Neuronal stem cell (in vitro differentiated cells): Measurements from ENCODE around the gene MDP1.

Experiments
- DNase-seq: peaks from one replicate; pipeline ENCODE4 v3.0.0-alpha.2; 2013; ENCODE audit warnings: low spot score
- H2AFZ ChIP-seq: one replicate; pipeline ENCODE4 v1.6.1; 2013; ENCODE audit warnings: mild to moderate bottlenecking, low read length, inconsistent platforms
- H2AK5ac ChIP-seq: 2 replicates; pipeline ENCODE4 v1.6.1; 2013; ENCODE audit warnings: low read depth, mild to moderate bottlenecking, inconsistent platforms, low read length, moderate library complexity, mixed read lengths
- H2BK120ac ChIP-seq: 2 replicates; pipeline ENCODE4 v1.6.1; 2013; ENCODE audit warnings: low read depth, mild to moderate bottlenecking, inconsistent platforms, low read length, moderate library complexity, mixed read lengths
- H2BK12ac ChIP-seq: one replicate; pipeline ENCODE4 v1.6.1; 2013; ENCODE audit warnings: low read length, inconsistent platforms
- H2BK15ac ChIP-seq: 2 replicates; pipeline ENCODE4 v1.6.1; 2013; ENCODE audit warnings: mild to moderate bottlenecking, low read length, inconsistent platforms, mixed read lengths
- H2BK5ac ChIP-seq: one replicate; pipeline ENCODE4 v1.6.1; 2013; ENCODE audit warnings: inconsistent platforms, mild to moderate bottlenecking, low read length, moderate library complexity
- H3K14ac ChIP-seq: one replicate; pipeline ENCODE4 v1.6.1; 2013; ENCODE audit warnings: low read length, inconsistent platforms
- H3K18ac ChIP-seq: 2 replicates; pipeline ENCODE4 v1.6.1; 2013; ENCODE audit warnings: low read length, inconsistent platforms
- H3K23ac ChIP-seq: 2 replicates; pipeline ENCODE4 v1.6.1; 2013; ENCODE audit warnings: low read depth, mild to moderate bottlenecking, mixed read lengths, low read length, inconsistent platforms; ENCODE audit not compliant: poor library complexity
- H3K27ac ChIP-seq: replicated peaks from 3 replicates; pipeline ENCODE4 v1.5.1; 2013; ENCODE audit warnings: low read length, inconsistent platforms
- H3K27me3 ChIP-seq, 3 experiments: 2 replicates each; pipeline ENCODE4 v1.6.1; 2013; ENCODE audit warnings: low read length in 3 of 3, mild to moderate bottlenecking in 2 of 3, inconsistent platforms in 1 of 3, low read depth in 1 of 3, mixed read lengths in 1 of 3, moderate library complexity in 1 of 3; ENCODE audit not compliant: control insufficient read depth in 3 of 3, insufficient read depth in 3 of 3
- H3K36me3 ChIP-seq, 2 donors: replicated peaks in 1 of 2; 2 replicates each; pipeline ENCODE4 v1.6.1; 2013; ENCODE audit warnings: low read length in 2 of 2; ENCODE audit not compliant: control insufficient read depth in 2 of 2, insufficient read depth in 2 of 2
- H3K4ac ChIP-seq: 2 replicates; pipeline ENCODE4 v1.6.1; 2013; ENCODE audit warnings: inconsistent platforms, mild to moderate bottlenecking, low read length, moderate library complexity
- H3K4me1 ChIP-seq, 2 donors: 1 replicate in 1 of 2; 2 replicates in 1 of 2; pipeline ENCODE4 v1.6.1; 2013; ENCODE audit warnings: low read length in 2 of 2, low read depth in 1 of 2; ENCODE audit not compliant: control insufficient read depth in 2 of 2, insufficient read depth in 1 of 2
- H3K4me2 ChIP-seq: one replicate; pipeline ENCODE4 v1.6.1; 2013; ENCODE audit warnings: mild to moderate bottlenecking, low read length, inconsistent platforms; ENCODE audit not compliant: insufficient read depth, poor library complexity, severe bottlenecking
- H3K4me3 ChIP-seq, 2 donors: 2 replicates each; pipeline ENCODE4 v1.5.1; 2013; ENCODE audit warnings: low read length in 2 of 2, mild to moderate bottlenecking in 2 of 2, inconsistent platforms in 1 of 2, moderate library complexity in 1 of 2
- H3K79me1 ChIP-seq: one replicate; pipeline ENCODE4 v1.6.1; 2013; ENCODE audit warnings: low read depth, mild to moderate bottlenecking, inconsistent platforms, low read length, moderate library complexity
- H3K9ac ChIP-seq: one replicate; pipeline ENCODE4 v1.6.1; 2013; ENCODE audit warnings: mild to moderate bottlenecking, low read depth, low read length, inconsistent platforms; ENCODE audit not compliant: poor library complexity
- H3K9me3 ChIP-seq, 2 donors: replicated peaks in 1 of 2; 2 replicates each; pipeline versions ENCODE3 to v1.6.1; 2013; ENCODE audit warnings: low read length in 2 of 2, mild to moderate bottlenecking in 2 of 2, inconsistent platforms in 1 of 2, low read depth in 1 of 2, mixed read lengths in 1 of 2, moderate library complexity in 1 of 2; ENCODE audit not compliant: control insufficient read depth in 2 of 2, insufficient read depth in 1 of 2
- H4K8ac ChIP-seq: one replicate; pipeline ENCODE4 v1.6.1; 2013; ENCODE audit warnings: low read depth, mild to moderate bottlenecking, inconsistent platforms, low read length, moderate library complexity
- H4K91ac ChIP-seq: one replicate; pipeline ENCODE4 v1.6.1; 2013; ENCODE audit warnings: low read length, low read depth, mild to moderate bottlenecking, inconsistent platforms; ENCODE audit not compliant: poor library complexity
- WGBS, 2 donors: extraction: QIAGEN DNeasy Blood & Tissue Kit; methylation state at CpG; one replicate each; pipeline ENCODE4 v1.1.7; 2013; ENCODE audit warnings: missing lambda C conversion rate in 2 of 2, mixed read lengths in 1 of 2; ENCODE audit not compliant: insufficient read length in 2 of 2, insufficient replicate concordance in 1 of 2; ENCODE audit errors: extremely low coverage in 2 of 2; 5-methylcytosine and 5-hydroxymethylcytosine counted together

Gene MDP1

DNA sequence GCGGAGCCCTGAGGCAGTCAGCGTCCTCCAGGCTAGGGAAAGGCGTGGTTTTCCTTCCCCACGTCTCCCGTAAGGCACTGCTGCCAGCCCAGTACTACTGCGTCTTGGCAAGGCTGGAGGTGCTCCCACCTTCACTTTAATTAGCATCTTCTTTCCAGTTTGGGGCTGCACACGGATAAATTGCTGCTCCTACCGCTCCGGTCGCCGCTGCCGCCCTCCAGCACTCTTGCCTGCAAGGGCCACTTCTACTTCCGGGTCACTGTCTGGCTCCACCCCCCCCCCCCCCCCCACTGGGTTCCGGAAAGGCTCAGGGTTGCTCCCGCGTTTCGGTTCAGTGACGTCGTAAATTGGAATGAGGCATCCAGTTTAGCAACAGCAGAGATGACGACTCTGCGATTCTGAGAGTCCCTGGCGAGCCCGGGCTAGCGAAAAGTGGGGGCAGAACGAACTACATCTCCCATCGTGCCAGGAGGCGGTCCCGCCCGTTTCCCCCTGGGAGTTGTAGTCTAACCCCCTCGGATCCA is 16.3 kb upstream of the MDP1 start, which contains the start of gene NEDD8:
Gene NEDD8 (minus strand): TSS at position 247 of the 524 bp plus-strand sequence. CDS start 100 bp downstream, at position 147.
- Histone ChIP-seq H3K23ac (peak within 1 kb of the TSS; percentile 8), H2AK5ac (peak within 1 kb of the TSS; percentile 12), H2BK15ac (peak within 1 kb of the TSS; percentile 35), H3K27me3 (no peaks in the 10 kb centered on the region), H3K9ac (peak within 1 kb of the TSS; percentile 92), H3K9me3 (no peaks in the 10 kb centered on the region), H3K4me1 (peaks cover 9 to 11% of the 10 kb centered on the region in 2 donors), H2BK120ac (no peak within 1 kb of the TSS), H3K4ac (no peak within 1 kb of the TSS), H2AFZ (peak within 1 kb of the TSS; percentile 99), H3K4me3 (peak within 1 kb of the TSS; percentile 86 to 87), H2BK5ac (peak within 1 kb of the TSS; percentile 14), H2BK12ac (no peak within 1 kb of the TSS), H4K91ac (no peak within 1 kb of the TSS), H4K8ac (no peak within 1 kb of the TSS), H3K79me1 (peaks cover 5% of the 10 kb centered on the region), H3K27ac (peak within 1 kb of the TSS; percentile 94), H3K36me3 (peaks cover 14 to 49% of the 10 kb centered on the region in 2 donors), H3K18ac (peak within 1 kb of the TSS; percentile 99), H3K4me2 (peak within 1 kb of the TSS; percentile 90), H3K14ac (peak within 1 kb of the TSS; percentile 87)
- WGBS, 2 donors, result no CpG with 5 or more reads among the region's 30 CpGs
- peak; percentile 82 for DNase-seq

GRCh38 chr14:24231263-24232120 is 15.6 kb upstream of the MDP1 start:
- Histone ChIP-seq H3K27me3 (no peaks in the 10 kb centered on the region), H3K79me1 (peaks cover 5% of the 10 kb centered on the region), H3K36me3 (peaks cover 9 to 49% of the 10 kb centered on the region in 2 donors), H2AFZ (peak overlapping the region; percentile 99), H2BK15ac (no peak overlapping the region), H3K4me1 (peaks cover 9 to 11% of the 10 kb centered on the region in 2 donors), H3K23ac (peak overlapping the region; percentile 8), H3K4me2 (peak overlapping the region; percentile 90), H2BK5ac (peak overlapping the region; percentile 14), H3K4me3 (peak overlapping the region; percentile 86 to 87), H2AK5ac (peak overlapping the region; percentile 12), H3K14ac (no peak overlapping the region), H2BK120ac (no peak overlapping the region), H3K27ac (peak overlapping the region; percentile 26), H3K4ac (no peak overlapping the region), H4K91ac (no peak overlapping the region), H2BK12ac (no peak overlapping the region), H4K8ac (no peak overlapping the region), H3K18ac (peak overlapping the region; percentile 74), H3K9me3 (no peaks in the 10 kb centered on the region), H3K9ac (peak overlapping the region; percentile 78)
- no peak for DNase-seq
- WGBS, 2 donors, result 100% methylated on average over 1 of the region's 23 CpGs; no CpG with 5 or more reads in 1 of the 2 donors

DNA sequence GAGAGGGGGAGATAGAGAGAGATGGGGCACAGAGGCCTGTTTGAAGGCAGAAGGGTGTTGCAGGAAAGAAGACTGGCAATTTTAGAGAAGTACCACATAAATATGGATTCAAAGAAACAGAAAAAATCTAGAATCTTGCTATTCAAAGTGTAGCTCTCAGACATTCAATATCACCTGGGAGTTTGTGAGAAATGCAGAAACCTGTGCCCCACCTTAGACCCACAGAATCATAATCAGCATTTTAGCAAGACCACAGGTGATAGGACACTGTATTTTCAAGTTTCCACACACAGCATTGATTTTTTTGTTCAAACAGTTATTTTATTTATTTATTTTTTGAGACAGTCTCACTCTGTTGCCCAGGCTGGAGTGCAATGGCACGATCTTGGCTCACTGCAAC is 13.0 kb upstream of the MDP1 start:
- no peak overlapping the region for H3K27ac ChIP-seq
- no CpG with 5 or more reads among the region's 1 CpG for WGBS, 2 donors
- H3K4me1 ChIP-seq, result peaks cover 9 to 11% of the 10 kb centered on the region in 2 donors
- no peak overlapping the region for H3K4ac ChIP-seq
- no peak overlapping the region for H3K4me3 ChIP-seq
- no peak overlapping the region for H2BK12ac ChIP-seq
- H3K14ac ChIP-seq, result no peak overlapping the region
- no peak overlapping the region for H2AFZ ChIP-seq
- H3K27me3 ChIP-seq, result no peaks in the 10 kb centered on the region
- H2AK5ac ChIP-seq, result no peak overlapping the region
- H2BK15ac ChIP-seq, result no peak overlapping the region
- no peak overlapping the region for H4K91ac ChIP-seq
- no peak for DNase-seq
- no peak overlapping the region for H3K18ac ChIP-seq
- H3K9me3 ChIP-seq, result no peaks in the 10 kb centered on the region
- H4K8ac ChIP-seq, result no peak overlapping the region
- no peak overlapping the region for H3K9ac ChIP-seq
- H3K79me1 ChIP-seq, result peaks cover 5% of the 10 kb centered on the region
- no peak overlapping the region for H2BK120ac ChIP-seq
- H3K4me2 ChIP-seq, result no peak overlapping the region
- H2BK5ac ChIP-seq, result no peak overlapping the region
- H3K36me3 ChIP-seq, result peaks cover 2 to 37% of the 10 kb centered on the region in 2 donors
- H3K23ac ChIP-seq, result no peak overlapping the region

- no peak overlapping the region for H3K4me3 ChIP-seq
- no peak overlapping the region for H3K18ac ChIP-seq
- no peaks in the 10 kb centered on the region for H3K27me3 ChIP-seq
- H2BK5ac ChIP-seq, result no peak overlapping the region
- H3K14ac ChIP-seq, result no peak overlapping the region
- H3K79me1 ChIP-seq, result peaks cover 6% of the 10 kb centered on the region
- H3K23ac ChIP-seq, result no peak overlapping the region
- no peak overlapping the region for H2BK15ac ChIP-seq
- H3K4ac ChIP-seq, result no peak overlapping the region
- H3K4me1 ChIP-seq, result peaks cover 1 to 5% of the 10 kb centered on the region in 2 donors
- whole genome bisulfite sequencing, 2 donors, result no CpG with 5 or more reads among the region's 1 CpG
- no peaks in the 10 kb centered on the region for H3K9me3 ChIP-seq
- H3K27ac ChIP-seq, result no peak overlapping the region
- no peak overlapping the region for H2AK5ac ChIP-seq
- H2AFZ ChIP-seq, result no peak overlapping the region
- H3K9ac ChIP-seq, result no peak overlapping the region
- H4K8ac ChIP-seq, result no peak overlapping the region
- H3K36me3 ChIP-seq, result peaks cover 2 to 37% of the 10 kb centered on the region in 2 donors
- no peak overlapping the region for H3K4me2 ChIP-seq
- H2BK12ac ChIP-seq, result no peak overlapping the region
- DNase-seq, result no peak
- H4K91ac ChIP-seq, result no peak overlapping the region
- no peak overlapping the region for H2BK120ac ChIP-seq
Observed at GRCh38 chr14:24226473-24226872, 10.6 kb upstream of the MDP1 start.
